Measurements from ENCODE around the gene PREX1. TPM values are rescaled to one million over a fixed set of nuclear protein-coding genes. Genes with fewer than 3 reads are reported as not detected.
A peak's percentile ranks its signal among the peaks of the same experiment; 100 is the strongest.
"Not testable (repeated sequence)": the region's sequence is repeated elsewhere in the genome, so short reads cannot be mapped to it uniquely, and the experiment has no call there.

Gene PREX1
- total RNA-seq, 1 donor from 2014 or later = 33.1 TPM

- DNase-seq (ENCODE audit: low read depth in 2 of 2) = peak; percentile 56 to 67
Measured at GRCh38 chr20:48812600-48813445, 15.0 kb downstream of the PREX1 start.

GRCh38 chr20:48812114-48812513 lies 15.7 kb downstream of the PREX1 start:
- not testable (repeated sequence) for DNase-seq (ENCODE audit: low read depth in 2 of 2)

GRCh38 chr20:48809673-48810072 lies 18.1 kb downstream of the PREX1 start:
- DNase-seq (ENCODE audit: low read depth in 2 of 2) = no peak

GRCh38 chr20:48808382-48809034 lies 19.3 kb downstream of the PREX1 start:
- DNase-seq (ENCODE audit: low read depth in 2 of 2) = no peak

GRCh38 chr20:48807586-48808381 lies 20.0 kb downstream of the PREX1 start:
- no peak for DNase-seq (ENCODE audit: low read depth in 2 of 2)

- DNase-seq (ENCODE audit: low read depth in 2 of 2) = no peak
Measured at GRCh38 chr20:48807051-48807450, 20.7 kb downstream of the PREX1 start.

- DNase-seq (ENCODE audit: low read depth in 2 of 2) = no peak
Measured at GRCh38 chr20:48805716-48806115, 22.1 kb downstream of the PREX1 start.

GRCh38 chr20:48805286-48805685 lies 22.5 kb downstream of the PREX1 start:
- DNase-seq (ENCODE audit: low read depth in 2 of 2) = no peak

- peak in 1 of 2 donors; percentile 39 for DNase-seq (ENCODE audit: low read depth in 2 of 2)
Measured at GRCh38 chr20:48804300-48804980, 23.4 kb downstream of the PREX1 start.

- DNase-seq (ENCODE audit: low read depth in 2 of 2) = no peak
Measured at GRCh38 chr20:48803176-48804053, 24.4 kb downstream of the PREX1 start.

- DNase-seq (ENCODE audit: low read depth in 2 of 2) = no peak
Measured at GRCh38 chr20:48802647-48803046, 25.2 kb downstream of the PREX1 start.

- no peak for DNase-seq (ENCODE audit: low read depth in 2 of 2)
Measured at GRCh38 chr20:48802216-48802615, 25.6 kb downstream of the PREX1 start.

- no peak for DNase-seq (ENCODE audit: low read depth in 2 of 2)
Measured at GRCh38 chr20:48801197-48801596, 26.6 kb downstream of the PREX1 start.

GRCh38 chr20:48800177-48800576 lies 27.6 kb downstream of the PREX1 start:
- DNase-seq (ENCODE audit: low read depth in 2 of 2) = no peak

- DNase-seq (ENCODE audit: low read depth in 2 of 2) = no peak
Measured at GRCh38 chr20:48799328-48800105, 28.3 kb downstream of the PREX1 start.

GRCh38 chr20:48797850-48798747 lies 29.7 kb downstream of the PREX1 start:
- no peak for DNase-seq (ENCODE audit: low read depth in 2 of 2)

- DNase-seq (ENCODE audit: low read depth in 2 of 2) = no peak
Measured at GRCh38 chr20:48797275-48797825, 30.4 kb downstream of the PREX1 start.

GRCh38 chr20:48795732-48796131 lies 32.1 kb downstream of the PREX1 start:
- DNase-seq (ENCODE audit: low read depth in 2 of 2) = no peak
